Measurements from ENCODE around the gene CHD5. TPM values are rescaled to one million over a fixed set of nuclear protein-coding genes. Genes with fewer than 3 reads are reported as not detected.

Gene CHD5
- total and polyA plus RNA-seq, 2 of the 4 experiments (the other 2 are of a cell fraction), result under 0.01 to 0.09 TPM

GRCh38 chr1:6129313-6129712, 50.8 kb downstream of the CHD5 start:
- Histone ChIP-seq H3K9me3 (ENCODE audit: control insufficient read depth, insufficient read depth, low read length) (peaks cover 5% of the 10 kb centered on the region; the same call in 1 of the 2 replicates), H3K36me3 (ENCODE audit: control insufficient read depth, insufficient read depth, low read length) (no peaks in the 10 kb centered on the region), H4K20me1 (ENCODE audit: insufficient read depth, low read length) (no peaks in the 10 kb centered on the region), H3K27ac (ENCODE audit: insufficient read depth, low read length) (no peak overlapping the region), H2BK15ac (ENCODE audit: low read depth, low read length) (no peak overlapping the region), H3K14ac (replicated peaks; ENCODE audit: low read depth, low read length) (no peak overlapping the region), H2BK20ac (ENCODE audit: low read depth, low read length) (no peak overlapping the region), H3K4me3 (ENCODE audit: insufficient read depth, low read depth, low read length) (no peak overlapping the region), H4K91ac (ENCODE audit: insufficient read depth, low read depth, low read length) (no peak overlapping the region), H3K23ac (ENCODE audit: low read depth, low read length) (no peak overlapping the region), H2AK5ac (ENCODE audit: low read depth, low read length) (no peak overlapping the region), H2BK5ac (ENCODE audit: low read depth, low read length, poor library complexity, severe bottlenecking) (no peak overlapping the region), H4K5ac (ENCODE audit: low read depth, low read length) (no peak overlapping the region), H3K18ac (ENCODE audit: low read depth, low read length) (no peak overlapping the region), H4K8ac (ENCODE audit: low read depth in 2 of 2, low read length in 2 of 2) (no peak overlapping the region), H3K4ac (ENCODE audit: low read depth, low read length) (no peak overlapping the region), H2AFZ (replicated peaks; ENCODE audit: low read length, poor library complexity) (no peak overlapping the region), H3K9me1 (ENCODE audit: insufficient read depth, low read length) (no peaks in the 10 kb centered on the region), H2BK120ac (ENCODE audit: low read depth, low read length) (no peak overlapping the region), H3K27me3 (ENCODE audit: control insufficient read depth, insufficient read depth, low read length) (peaks cover 2% of the 10 kb centered on the region; the same call in 1 of the 2 replicates), H3K4me2 (ENCODE audit: low read depth, low read length) (no peak overlapping the region), H3K56ac (ENCODE audit: extremely low read depth, insufficient read depth, low read length) (no peak overlapping the region), H3K79me1 (ENCODE audit: low read depth in 1 of 2, low read length in 2 of 2) (no peaks in the 10 kb centered on the region), H2AK9ac (replicated peaks; ENCODE audit: low read depth, low read length, poor library complexity) (no peak overlapping the region), H3K9ac (ENCODE audit: low read depth, low read length) (no peak overlapping the region), H3K4me1 (ENCODE audit: control insufficient read depth, insufficient read depth, low read length) (no peaks in the 10 kb centered on the region)
- ChIA-PET CTCF (no interaction called here), POLR2A (ENCODE audit: unreplicated experiment) (no interaction called here)
- WGBS, 2 experiments (ENCODE audit: extremely low coverage in 2 of 2, insufficient read length in 1 of 2), result 75% methylated on average over 6 of the region's 9 CpGs; no CpG with 5 or more reads in 1 of the 2 experiments
- no peak for DNase-seq
- intact Hi-C loops (cut with micrococcal nuclease) (no loop called here), dilution Hi-C loops (cut with HindIII; ENCODE audit: low sequenced_read_pairs, unreplicated experiment) (no loop called here), in situ Hi-C loops (cut with MboI; ENCODE audit: low sequenced_read_pairs) (no loop called here)
- no peak for TF ChIP-seq NFE2L2 (IDR thresholded peaks at IDR 0.05; ENCODE audit: low read depth, low read length)
- TF ChIP-seq MAZ (IDR thresholded peaks at IDR 0.05; ENCODE audit: borderline replicate concordance, low read depth, low read length), result no peak
- TF ChIP-seq CEBPB (IDR thresholded peaks at IDR 0.05; ENCODE audit: low read depth, low read length), result no peak
- no peak for TF ChIP-seq USF2 (IDR thresholded peaks at IDR 0.05; ENCODE audit: low read depth, low read length)
- TF ChIP-seq SMC3 (IDR thresholded peaks at IDR 0.05; ENCODE audit: low read depth, low read length), result no peak
- TF ChIP-seq RCOR1 (IDR thresholded peaks at IDR 0.05; ENCODE audit: insufficient replicate concordance, low read length), result no peak
- no peak for TF ChIP-seq ELK1 (IDR thresholded peaks at IDR 0.05; ENCODE audit: borderline replicate concordance, low read depth, low read length)
- no peak for TF ChIP-seq RFX5 (IDR thresholded peaks at IDR 0.05; ENCODE audit: low read depth, low read length)
- TF ChIP-seq MXI1 (IDR thresholded peaks at IDR 0.05; ENCODE audit: borderline replicate concordance, low read depth, low read length), result no peak
- TF ChIP-seq BHLHE40 (IDR thresholded peaks at IDR 0.05; ENCODE audit: low read depth, low read length), result no peak
- TF ChIP-seq POLR2A (IDR thresholded peaks at IDR 0.05; ENCODE audit: low read depth, low read length), result no peak
- no peak for TF ChIP-seq CTCF (conservative IDR thresholded peaks at IDR 0.05; ENCODE audit: low read depth, low read length)
- TF ChIP-seq RAD21 (IDR thresholded peaks at IDR 0.05; ENCODE audit: low read length), result no peak
- no peak for TF ChIP-seq CHD1 (IDR thresholded peaks at IDR 0.05; ENCODE audit: low read depth, low read length)
- TF ChIP-seq FOS (IDR thresholded peaks at IDR 0.05; ENCODE audit: low read depth, low read length), result no peak
- TF ChIP-seq MAFK (IDR thresholded peaks at IDR 0.05; ENCODE audit: low read depth, low read length), result no peak
- BruUV-seq (replicated peaks), result no TSS peak
- no peak for ATAC-seq (ENCODE audit: low read depth)

Data from IMR-90 (cell line).